Stimulated activated CD4-positive, alpha-beta T cell treated with anti-CD3 and anti-CD28 coated beads, Interleukin-12 subunit alpha, Interleukin-12 subunit beta, amount 100 ng/mL, for 24 hours (primary cell): ENCODE results near the gene AHNAK2.
"Not testable (repeated sequence)": the region's sequence is repeated elsewhere in the genome, so short reads cannot be mapped to it uniquely, and the experiment has no call there.

Source experiments
- DNase-seq, 2 experiments: peaks; one replicate each; pipeline ENCODE4 v3.0.0-alpha.2; 2020; ENCODE audit warnings: low read depth in 2 of 2

The AHNAK2 gene

GRCh38 chr14:104927432-104927816 lies 50.8 kb downstream of the AHNAK2 start:
- DNase-seq: no peak

GRCh38 chr14:104926619-104927431 lies 51.3 kb downstream of the AHNAK2 start:
- DNase-seq: no peak

- DNase-seq: no peak
Observed at GRCh38 chr14:104925855-104926609, 52.1 kb downstream of the AHNAK2 start.

- DNase-seq: no peak
Observed at GRCh38 chr14:104925214-104925854, 52.8 kb downstream of the AHNAK2 start.

- no peak for DNase-seq
Observed at GRCh38 chr14:104924421-104925213, 53.6 kb downstream of the AHNAK2 start, which contains the start of gene PLD4. Gene PLD4 (plus strand): TSS chr14:104924879. CDS start chr14:104927141, 2,262 bp downstream.

GRCh38 chr14:104923640-104924420 lies 54.3 kb downstream of the AHNAK2 start:
- no peak for DNase-seq

GRCh38 chr14:104919993-104920315 lies 58.2 kb downstream of the AHNAK2 start:
- no peak for DNase-seq

- not testable (repeated sequence) for DNase-seq
Observed at GRCh38 chr14:104919152-104919992, 58.8 kb downstream of the AHNAK2 start.

- no peak for DNase-seq
Observed at GRCh38 chr14:104917993-104918392, 60.2 kb downstream of the AHNAK2 start.

GRCh38 chr14:104917116-104917515 lies 61.1 kb downstream of the AHNAK2 start:
- no peak for DNase-seq

GRCh38 chr14:104913435-104913834 lies 64.7 kb downstream of the AHNAK2 start:
- DNase-seq: no peak

GRCh38 chr14:104912053-104912452 lies 66.1 kb downstream of the AHNAK2 start:
- no peak for DNase-seq

- DNase-seq: no peak
Observed at GRCh38 chr14:104908303-104908702, 69.9 kb downstream of the AHNAK2 start.

GRCh38 chr14:104905579-104905933 lies 72.6 kb downstream of the AHNAK2 start:
- not testable (repeated sequence) for DNase-seq

- not testable (repeated sequence) for DNase-seq
Observed at GRCh38 chr14:104904650-104905578, 73.3 kb downstream of the AHNAK2 start.

GRCh38 chr14:104903990-104904389 lies 74.2 kb downstream of the AHNAK2 start:
- no peak for DNase-seq

- DNase-seq: no peak
Observed at GRCh38 chr14:104900639-104901512, 77.3 kb downstream of the AHNAK2 start.

- DNase-seq: no peak
Observed at GRCh38 chr14:104899781-104900180, 78.4 kb downstream of the AHNAK2 start.
